ENCODE data around the gene OCSTAMP.

OCSTAMP gene

GRCh38 chr20:46546298-46546697, 4.2 kb downstream of the OCSTAMP start:
- Histone ChIP-seq H3K4me1 (ENCODE audit: control insufficient read depth in 5 of 5, insufficient read depth in 5 of 5, low read length in 5 of 5) (peaks cover 0 to 5% (median 0%) of the 10 kb centered on the region in 5 donors), H3K36me3 (ENCODE audit: control insufficient read depth in 5 of 5, insufficient read depth in 5 of 5, low read length in 5 of 5) (no peaks in the 10 kb centered on the region), H3K9me3 (ENCODE audit: control insufficient read depth in 5 of 5, low read length in 5 of 5) (no peaks in the 10 kb centered on the region), H3K27me3 (ENCODE audit: control insufficient read depth in 5 of 5, insufficient read depth in 4 of 5, low read length in 5 of 5) (peaks cover 0 to 22% (median 17%) of the 10 kb centered on the region in 5 donors), H3K4me3 (ENCODE audit: low read depth in 1 of 5, low read length in 5 of 5) (no peak overlapping the region), H3K9ac (ENCODE audit: low read length in 5 of 5) (no peak overlapping the region), H3K27ac (ENCODE audit: low read depth, low read length) (no peak overlapping the region)

- Histone ChIP-seq H3K9ac (ENCODE audit: low read length in 5 of 5) (no peak overlapping the region), H3K36me3 (ENCODE audit: control insufficient read depth in 5 of 5, insufficient read depth in 5 of 5, low read length in 5 of 5) (no peaks in the 10 kb centered on the region), H3K4me3 (ENCODE audit: low read depth in 1 of 5, low read length in 5 of 5) (no peak overlapping the region), H3K9me3 (ENCODE audit: control insufficient read depth in 5 of 5, low read length in 5 of 5) (no peaks in the 10 kb centered on the region), H3K27ac (ENCODE audit: low read depth, low read length) (no peak overlapping the region), H3K4me1 (ENCODE audit: control insufficient read depth in 5 of 5, insufficient read depth in 5 of 5, low read length in 5 of 5) (peaks cover 0 to 5% (median 0%) of the 10 kb centered on the region in 5 donors), H3K27me3 (ENCODE audit: control insufficient read depth in 5 of 5, insufficient read depth in 4 of 5, low read length in 5 of 5) (peaks cover 0 to 25% (median 21%) of the 10 kb centered on the region in 5 donors)
These were observed 4.7 kb downstream of the OCSTAMP start for GRCh38 chr20:46545827-46546138.

DNA sequence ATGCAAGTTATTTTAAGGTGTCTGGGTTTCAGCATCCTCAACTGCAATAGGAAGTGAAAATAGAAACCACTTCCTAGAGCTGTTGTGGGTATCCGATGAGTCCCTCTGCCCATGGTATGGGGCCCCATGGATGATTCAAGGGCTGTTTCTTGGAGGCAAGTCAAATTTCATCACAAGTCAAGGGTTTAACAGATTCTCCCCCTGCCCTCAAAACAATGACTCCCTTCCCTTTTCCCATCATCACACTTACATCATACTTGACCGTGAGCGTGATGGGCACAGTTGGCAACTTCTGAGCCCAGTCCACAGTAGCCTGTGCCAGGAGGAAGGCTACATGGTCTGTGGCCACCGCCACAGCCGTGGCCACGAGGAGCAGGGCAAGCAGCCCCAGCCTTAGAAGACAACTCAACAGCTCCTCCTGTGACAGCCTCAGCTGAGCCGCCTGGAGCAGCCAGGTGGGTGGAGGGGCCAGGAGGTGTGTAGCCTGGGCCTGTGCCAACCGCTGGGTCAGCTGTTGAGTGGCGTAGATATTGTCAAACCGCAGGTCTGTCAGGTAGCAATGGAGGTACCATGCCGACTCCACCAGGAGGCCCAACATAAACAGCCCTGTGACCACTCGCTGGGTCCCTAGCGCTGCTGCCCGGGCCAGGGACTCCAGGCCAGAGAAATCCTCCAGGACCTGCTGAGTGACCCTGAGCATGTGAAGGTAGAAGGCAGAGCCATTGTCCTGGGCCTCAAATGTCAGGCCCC, 5.2 kb downstream of the OCSTAMP start:
- Histone ChIP-seq H3K27ac (ENCODE audit: low read depth, low read length) (no peak overlapping the region), H3K4me1 (ENCODE audit: control insufficient read depth in 5 of 5, insufficient read depth in 5 of 5, low read length in 5 of 5) (peaks cover 0 to under 1% (median 0%) of the 10 kb centered on the region in 5 donors), H3K36me3 (ENCODE audit: control insufficient read depth in 5 of 5, insufficient read depth in 5 of 5, low read length in 5 of 5) (no peaks in the 10 kb centered on the region), H3K9me3 (ENCODE audit: control insufficient read depth in 5 of 5, low read length in 5 of 5) (no peaks in the 10 kb centered on the region), H3K9ac (ENCODE audit: low read length in 5 of 5) (no peak overlapping the region), H3K27me3 (ENCODE audit: control insufficient read depth in 5 of 5, insufficient read depth in 4 of 5, low read length in 5 of 5) (peaks cover 0 to 25% (median 21%) of the 10 kb centered on the region in 5 donors), H3K4me3 (ENCODE audit: low read depth in 1 of 5, low read length in 5 of 5) (no peak overlapping the region)

GRCh38 chr20:46544576-46544975, 5.9 kb downstream of the OCSTAMP start:
- H3K4me3 ChIP-seq (ENCODE audit: low read depth in 1 of 5, low read length in 5 of 5) = no peak overlapping the region
- no peaks in the 10 kb centered on the region for H3K4me1 ChIP-seq (ENCODE audit: control insufficient read depth in 5 of 5, insufficient read depth in 5 of 5, low read length in 5 of 5)
- no peaks in the 10 kb centered on the region for H3K36me3 ChIP-seq (ENCODE audit: control insufficient read depth in 5 of 5, insufficient read depth in 5 of 5, low read length in 5 of 5)
- H3K9ac ChIP-seq (ENCODE audit: low read length in 5 of 5) = no peak overlapping the region
- no peak overlapping the region for H3K27ac ChIP-seq (ENCODE audit: low read depth, low read length)
- peaks cover 0 to 25% (median 21%) of the 10 kb centered on the region in 5 donors for H3K27me3 ChIP-seq (ENCODE audit: control insufficient read depth in 5 of 5, insufficient read depth in 4 of 5, low read length in 5 of 5)
- H3K9me3 ChIP-seq (ENCODE audit: control insufficient read depth in 5 of 5, low read length in 5 of 5) = no peaks in the 10 kb centered on the region

DNA sequence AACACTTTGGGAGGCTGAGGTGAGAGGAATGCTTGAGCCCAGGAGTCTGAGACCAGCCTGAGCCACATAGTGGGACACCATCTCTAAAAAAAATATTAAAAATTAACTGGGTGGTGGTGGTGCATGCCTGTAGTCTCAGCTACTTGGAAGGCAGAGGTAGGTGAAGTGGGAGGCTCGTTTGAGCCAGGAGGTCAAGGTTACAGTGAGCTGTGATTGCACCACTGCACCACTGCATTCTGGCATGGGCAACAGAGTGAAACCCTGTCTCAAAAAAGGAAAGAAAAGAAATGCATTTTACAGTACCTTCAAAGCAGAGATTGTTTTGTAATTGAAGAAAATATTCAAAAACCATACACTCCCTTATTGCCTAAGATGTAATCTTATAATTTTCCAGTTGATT, 6.5 kb downstream of the OCSTAMP start:
- Histone ChIP-seq H3K27ac (ENCODE audit: low read depth, low read length) (no peak overlapping the region), H3K9ac (ENCODE audit: low read length in 5 of 5) (no peak overlapping the region), H3K27me3 (ENCODE audit: control insufficient read depth in 5 of 5, insufficient read depth in 4 of 5, low read length in 5 of 5) (peaks cover 0 to 29% (median 21%) of the 10 kb centered on the region in 5 donors), H3K4me1 (ENCODE audit: control insufficient read depth in 5 of 5, insufficient read depth in 5 of 5, low read length in 5 of 5) (no peaks in the 10 kb centered on the region), H3K9me3 (ENCODE audit: control insufficient read depth in 5 of 5, low read length in 5 of 5) (no peaks in the 10 kb centered on the region), H3K4me3 (ENCODE audit: low read depth in 1 of 5, low read length in 5 of 5) (no peak overlapping the region), H3K36me3 (ENCODE audit: control insufficient read depth in 5 of 5, insufficient read depth in 5 of 5, low read length in 5 of 5) (no peaks in the 10 kb centered on the region)

- Histone ChIP-seq H3K4me3 (ENCODE audit: low read depth in 1 of 5, low read length in 5 of 5) (no peak overlapping the region), H3K9me3 (ENCODE audit: control insufficient read depth in 5 of 5, low read length in 5 of 5) (no peaks in the 10 kb centered on the region), H3K4me1 (ENCODE audit: control insufficient read depth in 5 of 5, insufficient read depth in 5 of 5, low read length in 5 of 5) (no peaks in the 10 kb centered on the region), H3K27me3 (ENCODE audit: control insufficient read depth in 5 of 5, insufficient read depth in 4 of 5, low read length in 5 of 5) (peaks cover 0 to 28% (median 20%) of the 10 kb centered on the region in 5 donors), H3K36me3 (ENCODE audit: control insufficient read depth in 5 of 5, insufficient read depth in 5 of 5, low read length in 5 of 5) (no peaks in the 10 kb centered on the region), H3K27ac (ENCODE audit: low read depth, low read length) (no peak overlapping the region), H3K9ac (ENCODE audit: low read length in 5 of 5) (no peak overlapping the region)
These were observed 7.4 kb downstream of the OCSTAMP start for GRCh38 chr20:46543033-46543432.

- Histone ChIP-seq H3K9me3 (ENCODE audit: control insufficient read depth in 5 of 5, low read length in 5 of 5) (no peaks in the 10 kb centered on the region), H3K4me3 (ENCODE audit: low read depth in 1 of 5, low read length in 5 of 5) (no peak overlapping the region), H3K27me3 (ENCODE audit: control insufficient read depth in 5 of 5, insufficient read depth in 4 of 5, low read length in 5 of 5) (peaks cover 0 to 28% (median 12%) of the 10 kb centered on the region in 5 donors), H3K36me3 (ENCODE audit: control insufficient read depth in 5 of 5, insufficient read depth in 5 of 5, low read length in 5 of 5) (no peaks in the 10 kb centered on the region), H3K27ac (ENCODE audit: low read depth, low read length) (no peak overlapping the region), H3K4me1 (ENCODE audit: control insufficient read depth in 5 of 5, insufficient read depth in 5 of 5, low read length in 5 of 5) (no peaks in the 10 kb centered on the region), H3K9ac (ENCODE audit: low read length in 5 of 5) (no peak overlapping the region)
These were observed 9.1 kb downstream of the OCSTAMP start for GRCh38 chr20:46541229-46541935.

DNA sequence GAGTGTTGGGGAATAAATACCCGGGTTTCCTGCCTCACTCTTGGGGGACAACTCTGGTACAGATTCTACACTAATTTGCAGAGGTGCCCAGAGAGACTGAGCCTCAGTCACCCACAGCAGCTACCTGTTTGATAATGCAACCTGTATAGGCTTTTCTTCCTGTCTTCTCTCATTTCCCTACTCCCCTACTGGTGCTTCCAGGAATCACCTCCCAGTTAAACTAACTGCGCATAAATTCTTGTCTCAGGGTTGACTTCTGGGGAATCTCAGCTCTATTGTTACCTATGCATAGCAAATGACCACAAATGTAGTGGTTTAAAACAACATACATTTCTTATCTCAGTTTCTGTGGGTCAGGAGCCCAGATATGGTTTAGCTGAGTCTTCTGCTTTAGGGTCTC, 11.3 kb downstream of the OCSTAMP start:
- Histone ChIP-seq H3K4me1 (ENCODE audit: control insufficient read depth in 5 of 5, insufficient read depth in 5 of 5, low read length in 5 of 5) (no peaks in the 10 kb centered on the region), H3K36me3 (ENCODE audit: control insufficient read depth in 5 of 5, insufficient read depth in 5 of 5, low read length in 5 of 5) (no peaks in the 10 kb centered on the region), H3K27me3 (ENCODE audit: control insufficient read depth in 5 of 5, insufficient read depth in 4 of 5, low read length in 5 of 5) (peaks cover 0 to 23% (median 6%) of the 10 kb centered on the region in 5 donors), H3K4me3 (ENCODE audit: low read depth in 1 of 5, low read length in 5 of 5) (no peak overlapping the region), H3K27ac (ENCODE audit: low read depth, low read length) (no peak overlapping the region), H3K9ac (ENCODE audit: low read length in 5 of 5) (no peak overlapping the region), H3K9me3 (ENCODE audit: control insufficient read depth in 5 of 5, low read length in 5 of 5) (no peaks in the 10 kb centered on the region)

DNA sequence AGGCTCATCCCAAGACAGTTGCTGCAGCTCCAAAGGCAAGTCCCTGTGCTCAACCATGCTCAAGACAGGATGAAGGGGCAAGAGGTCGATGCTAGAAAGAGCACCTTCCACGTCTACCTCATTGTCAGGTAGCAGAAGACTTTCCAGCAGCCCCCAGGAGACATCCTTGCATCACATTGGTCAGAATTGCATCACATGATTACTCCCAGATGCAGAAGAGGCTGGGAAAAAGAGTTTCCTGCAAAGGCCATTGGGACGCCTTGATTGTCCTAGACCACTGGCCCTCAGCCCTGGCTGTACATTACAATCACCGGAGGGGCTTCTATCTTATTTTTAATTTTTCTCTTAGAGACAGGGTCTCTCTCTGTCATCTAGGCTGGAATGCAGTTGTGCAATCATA, 19.8 kb downstream of the OCSTAMP start:
- no peak overlapping the region for H3K27ac ChIP-seq (ENCODE audit: low read depth, low read length)
- peaks cover 2 to 7% (median 3%) of the 10 kb centered on the region in 5 donors for H3K27me3 ChIP-seq (ENCODE audit: control insufficient read depth in 5 of 5, insufficient read depth in 4 of 5, low read length in 5 of 5)
- no peaks in the 10 kb centered on the region for H3K9me3 ChIP-seq (ENCODE audit: control insufficient read depth in 5 of 5, low read length in 5 of 5)
- H3K4me3 ChIP-seq (ENCODE audit: low read depth in 1 of 5, low read length in 5 of 5) = no peak overlapping the region
- H3K4me1 ChIP-seq (ENCODE audit: control insufficient read depth in 5 of 5, insufficient read depth in 5 of 5, low read length in 5 of 5) = no peaks in the 10 kb centered on the region
- no peaks in the 10 kb centered on the region for H3K36me3 ChIP-seq (ENCODE audit: control insufficient read depth in 5 of 5, insufficient read depth in 5 of 5, low read length in 5 of 5)
- no peak overlapping the region for H3K9ac ChIP-seq (ENCODE audit: low read length in 5 of 5)

- H3K27ac ChIP-seq (ENCODE audit: low read depth, low read length) = no peak overlapping the region
- no peaks in the 10 kb centered on the region for H3K4me1 ChIP-seq (ENCODE audit: control insufficient read depth in 5 of 5, insufficient read depth in 5 of 5, low read length in 5 of 5)
- no peak overlapping the region for H3K4me3 ChIP-seq (ENCODE audit: low read depth in 1 of 5, low read length in 5 of 5)
- no peak overlapping the region for H3K9ac ChIP-seq (ENCODE audit: low read length in 5 of 5)
- peaks cover 0 to 7% (median 3%) of the 10 kb centered on the region in 5 donors for H3K27me3 ChIP-seq (ENCODE audit: control insufficient read depth in 5 of 5, insufficient read depth in 4 of 5, low read length in 5 of 5)
- H3K9me3 ChIP-seq (ENCODE audit: control insufficient read depth in 5 of 5, low read length in 5 of 5) = no peaks in the 10 kb centered on the region
- H3K36me3 ChIP-seq (ENCODE audit: control insufficient read depth in 5 of 5, insufficient read depth in 5 of 5, low read length in 5 of 5) = no peaks in the 10 kb centered on the region
These were observed 26.6 kb downstream of the OCSTAMP start for GRCh38 chr20:46523696-46524328.
